A673 (cell line): ENCODE results near the gene ZNF496. TPM values are rescaled to one million over a fixed set of nuclear protein-coding genes. Genes with fewer than 3 reads are reported as not detected.

Experiments
- BruUV-seq: library from RNA; stranded (reverse); fragments of 400-500 nt; replicated peaks from 2 replicates; lab custom pipeline; 2021; lab: Mats Ljungman, UMichigan
- CTCF ChIA-PET: fragments of 300-600 bp; sonication (Branson Sonifier 250); formaldehyde crosslinking; loops from one replicate; lab custom pipeline; 2022; ENCODE audit warnings: antibody characterized with exemption; lab: Charles Lee
- POLR2A ChIA-PET: fragments of 300-600 bp; sonication (Branson Sonifier 250); formaldehyde crosslinking; loops from one replicate; lab custom pipeline; 2022; ENCODE audit warnings: antibody characterized with exemption; ENCODE audit not compliant: low non-redundant PET; lab: Charles Lee
- DNase-seq: peaks from one replicate; pipeline ENCODE4 v3.0.0-alpha.2; 2015; ENCODE audit warnings: low spot score
- H3K27ac ChIP-seq: fragments of 200-600 bp; sonication (generic); 2 replicates; pipeline ENCODE4 v1.5.1; 2016; ENCODE audit warnings: mixed run types, low read depth, mild to moderate bottlenecking, mixed read lengths, antibody characterized with exemption, low read length; ENCODE audit not compliant: poor library complexity, severe bottlenecking
- H3K27me3 ChIP-seq: fragments of 200-600 bp; sonication (generic); replicated peaks from 2 replicates; pipeline ENCODE4 v1.6.1; 2017; ENCODE audit warnings: mixed run types, low read depth, mild to moderate bottlenecking, mixed read lengths, antibody characterized with exemption, low read length; ENCODE audit not compliant: insufficient read depth, poor library complexity
- H3K36me3 ChIP-seq: fragments of 200-600 bp; sonication (generic); 2 replicates; pipeline ENCODE4 v1.6.1; 2016; ENCODE audit warnings: mixed run types, mild to moderate bottlenecking, mixed read lengths, antibody characterized with exemption, low read length; ENCODE audit not compliant: insufficient read depth, poor library complexity, severe bottlenecking
- H3K4me1 ChIP-seq: fragments of 200-600 bp; sonication (generic); 2 replicates; pipeline ENCODE4 v1.6.1; 2017; ENCODE audit warnings: mixed run types, mild to moderate bottlenecking, mixed read lengths, antibody characterized with exemption, low read length; ENCODE audit not compliant: insufficient read depth, poor library complexity, severe bottlenecking
- H3K4me3 ChIP-seq: fragments of 200-600 bp; sonication (generic); 2 replicates; pipeline ENCODE4 v1.5.1; 2016; ENCODE audit warnings: low read depth, mixed run types, mild to moderate bottlenecking, mixed read lengths, low read length; ENCODE audit not compliant: poor library complexity, severe bottlenecking
- H3K9me3 ChIP-seq: fragments of 200-600 bp; sonication (generic); 2 replicates; pipeline ENCODE4 v1.6.1; 2016; ENCODE audit warnings: mixed run types, low read depth, mild to moderate bottlenecking, mixed read lengths, antibody characterized with exemption, low read length; ENCODE audit not compliant: poor library complexity, severe bottlenecking
- CTCF ChIP-seq: fragments of 300-800, 200-600 bp; sonication (generic); conservative IDR thresholded peaks from 2 replicates; pipeline ENCODE4 v1.5.1; 2017; ENCODE audit warnings: low read depth, mild to moderate bottlenecking, antibody characterized with exemption, low read length, moderate library complexity, mixed read lengths
- EZH2 ChIP-seq: fragments of 200-600 bp; sonication (generic); IDR thresholded peaks from 2 replicates; pipeline ENCODE4 v1.6.1; 2017; ENCODE audit warnings: borderline replicate concordance, low read depth, mild to moderate bottlenecking, mixed read lengths, antibody characterized with exemption, low read length; ENCODE audit not compliant: poor library complexity, severe bottlenecking
- intact Hi-C: fragments of 100-400 bp; cut with micrococcal nuclease; formaldehyde crosslinking; loops from one replicate; pipeline ENCODE4 v1.10.0; 2022; ENCODE audit not compliant: unreplicated experiment
- total RNA-seq: library from RNA; stranded (reverse); gene quantifications from 2 replicates; pipeline ENCODE4 v1.2.3, GENCODE V29; 2021

Gene ZNF496
- total RNA-seq, 1 experiment from 2014 or later: 30.2 TPM

- Histone ChIP-seq H3K9me3 (no peaks in the 10 kb centered on the region), H3K4me3 (no peak overlapping the region), H3K36me3 (peaks cover 3% of the 10 kb centered on the region), H3K27ac (no peak overlapping the region), H3K27me3 (no peaks in the 10 kb centered on the region), H3K4me1 (peaks cover 18% of the 10 kb centered on the region)
- ChIA-PET POLR2A (no interaction called here), CTCF (no interaction called here)
- no peak for DNase-seq
- intact Hi-C loops: no loop called here
- BruUV-seq: no TSS peak
- TF ChIP-seq CTCF: no peak
- no peak for TF ChIP-seq EZH2
Measured at GRCh38 chr1:247345881-247346280, 14.2 kb upstream of the ZNF496 start.

GRCh38 chr1:247343801-247344200 is 12.1 kb upstream of the ZNF496 start:
- Histone ChIP-seq H3K4me1 (peaks cover 18% of the 10 kb centered on the region), H3K27me3 (no peaks in the 10 kb centered on the region), H3K9me3 (no peaks in the 10 kb centered on the region), H3K4me3 (no peak overlapping the region), H3K36me3 (peaks cover 8% of the 10 kb centered on the region), H3K27ac (no peak overlapping the region)
- ChIA-PET POLR2A (no interaction called here), CTCF (no interaction called here)
- TF ChIP-seq EZH2 (no peak), CTCF (no peak)
- BruUV-seq: no TSS peak
- intact Hi-C loops: no loop called here
- no peak for DNase-seq

- POLR2A ChIA-PET: no interaction called here
- BruUV-seq: no TSS peak
- intact Hi-C loops: no loop called here
- Histone ChIP-seq H3K27me3 (no peaks in the 10 kb centered on the region), H3K4me1 (peaks cover 34% of the 10 kb centered on the region), H3K4me3 (no peak overlapping the region), H3K27ac (no peak overlapping the region), H3K9me3 (no peaks in the 10 kb centered on the region), H3K36me3 (peaks cover 10% of the 10 kb centered on the region)
- CTCF ChIA-PET: no interaction called here
- no peak for DNase-seq
- TF ChIP-seq EZH2: no peak
- no peak for TF ChIP-seq CTCF
Measured at GRCh38 chr1:247338723-247339275, 7.1 kb upstream of the ZNF496 start.
